ENCODE measurements around the gene ABCA2.
A peak's percentile ranks its signal among the peaks of the same experiment; 100 is the strongest.

The ABCA2 gene

DNA sequence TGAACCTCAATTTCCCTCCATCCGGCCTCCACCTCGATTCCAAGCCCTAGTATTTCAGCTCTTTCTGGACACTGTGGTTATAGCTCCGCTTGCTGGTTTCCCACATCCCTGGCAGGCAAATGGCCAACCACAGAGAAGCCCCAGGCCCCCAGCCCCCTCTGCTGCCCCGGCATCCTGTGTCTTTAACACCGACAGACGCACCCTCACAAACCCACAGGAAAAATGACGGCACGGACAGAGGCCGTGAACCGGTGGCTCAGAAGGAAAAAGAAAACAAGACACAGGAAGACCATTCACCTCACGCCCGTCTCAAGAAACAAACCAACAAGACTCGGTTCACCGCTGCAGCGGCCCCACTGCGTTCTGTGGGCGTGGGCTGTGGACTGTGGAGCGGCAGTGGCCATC lies 30.2 kb downstream of the ABCA2 start:
- no peak for DNase-seq (ENCODE audit: low read depth, low spot score)

DNA sequence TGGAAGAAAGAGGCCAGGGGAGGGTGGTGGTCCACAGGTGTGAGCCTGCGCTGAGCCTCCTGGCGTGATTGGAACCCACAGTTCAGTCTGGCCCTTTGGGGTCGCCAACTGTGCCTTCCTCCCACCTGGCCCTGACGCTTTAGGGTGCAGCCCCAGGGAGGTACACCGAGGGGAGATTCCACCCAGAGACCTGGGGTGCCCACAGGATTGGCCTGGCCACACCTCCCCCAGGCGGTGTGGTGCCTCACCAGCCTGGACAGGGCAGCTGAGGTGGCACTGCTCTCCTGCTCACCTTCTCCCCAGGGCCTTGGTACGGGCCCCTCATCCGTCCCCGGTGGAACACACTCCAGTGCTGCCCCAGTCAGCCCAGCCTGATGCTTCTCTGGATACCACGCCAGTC lies 30.7 kb downstream of the ABCA2 start:
- DNase-seq (ENCODE audit: low read depth, low spot score): no peak

DNA sequence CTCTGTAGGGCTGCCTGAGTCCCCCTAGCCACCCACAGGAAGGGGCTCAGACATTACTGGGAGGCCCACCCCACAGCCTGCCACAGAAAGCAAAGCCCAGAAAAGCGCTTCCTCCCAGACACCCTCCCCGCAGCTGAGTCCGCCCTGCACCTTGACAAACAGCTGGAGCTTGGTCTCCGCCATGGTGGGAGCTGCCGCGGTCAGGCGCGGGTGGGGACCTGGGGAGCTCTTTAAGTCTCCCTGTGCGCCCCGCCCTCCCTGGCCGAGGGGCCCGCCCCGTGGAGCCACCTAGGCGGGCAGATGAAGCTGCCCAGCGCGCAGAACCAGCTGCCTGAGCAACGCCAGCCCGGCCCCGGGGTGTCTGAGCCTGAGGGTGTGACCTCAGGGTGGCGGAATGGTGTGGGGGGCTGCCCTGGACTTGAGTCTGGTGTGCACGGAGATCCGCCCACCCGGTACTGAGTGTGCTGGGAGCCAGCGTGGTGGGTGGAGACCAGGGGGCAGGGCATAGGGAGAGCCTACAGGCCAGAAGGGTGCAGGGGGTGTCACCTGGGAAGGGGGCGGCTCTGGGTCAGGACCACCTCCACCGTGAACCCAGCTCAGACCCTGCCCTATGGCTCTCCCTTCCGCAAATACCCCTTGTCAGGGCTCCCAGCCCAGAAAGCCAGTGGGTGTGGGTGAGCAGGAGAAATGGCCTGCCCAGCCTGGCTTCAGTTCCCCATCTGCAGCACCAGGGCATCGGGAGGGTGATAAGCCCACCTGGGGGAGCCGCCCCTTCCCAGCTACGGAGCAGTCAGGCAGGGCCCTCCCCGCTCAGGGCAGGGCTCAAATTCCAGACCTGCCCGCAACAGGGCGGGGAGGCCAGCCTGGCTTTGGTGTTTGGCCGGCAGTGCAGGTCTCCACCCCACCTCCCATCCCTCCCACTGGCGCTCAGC lies 31.4 kb downstream of the ABCA2 start, which contains the start of gene CLIC3:
Gene CLIC3 (minus strand): TSS at position 208 of the 932 bp plus-strand sequence. CDS start 25 bp downstream, at position 183.
- DNase-seq (ENCODE audit: low read depth, low spot score): no peak

DNA sequence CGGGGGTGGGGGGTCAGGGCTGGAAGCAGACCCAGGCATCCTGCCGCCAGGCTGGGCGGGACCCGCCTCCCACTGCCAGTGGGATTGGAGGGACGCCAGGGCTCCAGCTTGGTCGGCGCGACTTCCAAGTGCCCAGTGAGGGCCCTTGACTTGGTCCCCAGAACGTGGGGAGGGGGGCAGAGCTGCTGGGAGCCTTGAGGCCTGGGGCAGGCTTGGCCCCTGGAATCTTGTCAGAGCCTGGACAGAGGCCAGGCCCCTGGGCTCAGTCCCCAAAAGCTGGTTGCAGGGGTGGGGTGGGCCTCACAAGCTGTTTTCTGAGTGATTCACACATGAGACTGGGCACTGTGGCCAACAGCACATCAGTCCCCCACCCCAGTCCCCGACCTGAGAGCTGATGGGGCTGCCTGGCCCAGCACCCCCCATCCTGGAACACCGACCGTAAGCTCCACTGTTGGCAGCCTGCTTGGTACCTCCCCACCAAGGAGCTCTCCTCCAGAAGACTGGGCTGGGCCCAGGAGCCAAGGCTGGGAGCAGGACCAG lies 32.2 kb downstream of the ABCA2 start:
- no peak for DNase-seq (ENCODE audit: low read depth, low spot score)

DNA sequence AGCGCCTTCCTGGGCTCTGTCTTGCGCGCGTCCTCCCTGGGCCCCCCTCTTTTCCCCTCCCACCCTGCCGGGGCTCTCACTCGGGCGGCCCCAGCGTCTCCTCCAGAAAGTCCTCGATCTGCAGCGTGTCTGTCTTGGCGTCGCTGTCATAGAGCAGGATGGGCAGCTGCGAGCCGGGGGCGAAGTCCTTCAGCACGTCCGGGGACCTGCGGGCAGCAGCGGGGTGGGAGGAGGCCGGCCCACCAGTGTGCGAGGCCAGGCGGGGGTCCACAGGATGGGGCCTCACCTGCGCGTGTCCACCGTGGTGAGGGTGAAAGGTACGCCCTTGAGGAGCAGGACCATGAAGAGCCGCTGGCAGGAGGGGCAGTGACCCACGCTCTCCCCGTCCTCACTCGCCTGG lies 32.7 kb downstream of the ABCA2 start:
- no peak for DNase-seq (ENCODE audit: low read depth, low spot score)

DNA sequence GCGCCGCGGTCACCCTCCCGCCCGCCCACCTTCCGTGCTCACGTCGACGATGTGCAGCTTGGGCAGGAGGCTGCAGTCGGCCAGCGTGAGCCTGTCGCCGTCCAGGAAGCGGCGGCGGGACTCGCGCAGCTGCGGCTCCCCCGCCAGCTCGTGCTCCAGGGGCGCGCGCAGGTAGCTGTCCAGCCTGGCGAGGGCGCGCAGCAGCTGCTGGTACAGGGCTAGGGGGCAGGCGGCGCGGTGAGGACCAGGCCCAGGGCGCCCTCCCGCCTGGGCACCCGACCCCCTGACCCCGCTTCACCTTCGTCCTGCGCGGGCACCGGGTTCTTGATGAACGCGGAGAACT lies 33.2 kb downstream of the ABCA2 start:
- no peak for DNase-seq (ENCODE audit: low read depth, low spot score)

DNA sequence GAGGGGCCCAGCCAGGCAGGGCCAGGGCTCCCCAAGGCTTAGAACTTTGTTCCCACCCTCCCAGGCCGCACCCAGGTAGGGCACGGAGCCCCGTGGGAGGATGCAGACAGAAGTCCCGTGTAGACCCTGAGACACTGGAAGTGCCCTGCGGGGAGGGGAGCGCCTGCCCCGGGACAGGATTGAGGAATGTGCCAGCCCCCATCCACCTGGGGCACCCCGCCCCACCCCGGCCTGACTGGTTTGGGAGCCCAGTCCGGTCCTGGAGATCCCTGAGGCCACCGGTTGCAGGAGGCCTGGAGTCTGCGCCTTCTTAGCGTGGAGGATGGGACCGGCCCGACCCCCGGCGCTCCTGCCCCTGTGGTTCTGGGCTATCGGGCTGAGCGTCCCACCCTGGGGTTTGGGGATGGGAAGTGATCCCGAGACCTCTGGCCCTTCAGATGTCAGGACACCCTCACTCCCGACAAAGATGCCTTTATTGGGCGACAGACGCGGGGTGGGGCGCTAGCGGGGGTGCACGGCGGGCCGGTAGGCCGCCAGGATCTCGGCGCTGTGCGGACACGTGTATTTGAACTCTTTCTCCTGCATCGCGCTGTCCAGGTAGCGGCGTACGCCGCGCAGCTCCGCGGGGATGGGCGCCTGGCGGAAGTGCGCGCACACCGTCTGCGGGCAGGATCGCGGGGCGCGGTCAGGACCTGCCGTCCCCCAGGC lies 33.7 kb downstream of the ABCA2 start:
- DNase-seq (ENCODE audit: low read depth, low spot score): no peak

DNA sequence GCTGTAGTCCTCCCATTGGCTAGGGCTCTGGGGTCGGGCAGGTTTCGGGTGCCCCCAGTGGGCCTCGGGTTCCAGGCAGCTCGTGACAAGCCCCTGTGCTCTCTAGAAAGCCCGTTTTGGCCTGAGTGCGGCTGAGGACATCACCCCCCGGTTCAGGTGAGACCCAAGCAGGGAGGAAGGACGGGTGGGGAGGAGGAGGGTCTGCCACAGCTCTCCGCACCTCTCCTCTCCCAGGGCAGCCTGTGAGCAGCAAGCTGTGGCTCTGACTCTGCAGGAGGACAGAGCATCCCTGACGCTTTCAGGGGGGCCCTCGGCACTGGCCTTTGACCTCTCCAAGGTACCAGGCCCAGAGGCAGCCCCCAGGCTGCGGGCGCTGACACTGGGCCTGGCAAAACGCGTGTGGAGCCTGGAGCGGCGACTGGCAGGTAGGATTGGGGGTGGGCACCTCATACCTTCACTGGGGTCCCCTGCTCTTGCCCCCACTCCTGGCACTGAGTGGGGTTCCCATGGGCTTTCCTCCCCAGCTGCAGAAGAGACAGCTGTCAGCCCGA lies 35.1 kb downstream of the ABCA2 start:
- DNase-seq (ENCODE audit: low read depth, low spot score): no peak

DNA sequence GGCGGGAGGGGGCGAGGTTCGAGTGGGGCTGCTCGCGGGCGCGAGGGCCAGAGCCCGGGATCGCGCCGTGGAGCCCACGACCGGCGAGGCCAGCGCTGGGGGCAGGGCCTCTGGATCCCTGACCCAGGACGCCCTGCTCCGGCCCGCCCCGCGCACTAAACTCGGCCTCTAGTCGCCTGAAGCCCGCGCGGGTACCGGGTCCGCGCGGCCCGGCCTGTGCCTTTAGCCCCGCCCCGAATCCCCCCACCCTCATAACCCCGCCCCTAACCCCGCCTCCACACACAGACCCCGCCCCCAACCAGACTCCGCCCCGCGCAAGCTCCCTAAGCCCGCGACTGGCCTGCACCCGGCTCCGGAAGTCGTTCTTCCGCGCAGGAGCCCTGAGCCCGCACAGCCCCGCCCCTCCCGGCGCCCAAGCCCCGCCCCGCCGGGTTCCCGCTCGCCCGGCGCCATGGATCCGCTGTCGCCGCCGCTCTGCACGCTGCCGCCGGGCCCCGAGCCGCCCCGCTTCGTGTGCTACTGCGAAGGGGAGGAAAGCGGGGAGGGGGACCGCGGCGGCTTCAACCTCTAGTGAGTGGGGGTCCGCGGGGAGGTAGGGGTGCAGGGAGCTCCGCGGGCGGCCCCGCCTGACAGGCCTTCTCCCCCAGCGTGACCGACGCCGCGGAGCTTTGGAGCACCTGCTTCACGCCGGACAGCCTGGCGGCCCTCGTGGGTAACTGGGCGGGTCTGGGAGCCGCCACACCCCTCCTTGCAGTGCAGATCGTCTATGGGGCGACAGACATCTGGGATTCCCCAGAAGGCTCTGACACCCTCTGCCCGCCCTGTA lies 35.8 kb downstream of the ABCA2 start, which contains the start of gene PAXX:
Gene PAXX (plus strand): TSS at position 430 of the 826 bp plus-strand sequence. CDS start 22 bp downstream, at position 452.
- peak; percentile 90 for DNase-seq (ENCODE audit: low read depth, low spot score)

DNA sequence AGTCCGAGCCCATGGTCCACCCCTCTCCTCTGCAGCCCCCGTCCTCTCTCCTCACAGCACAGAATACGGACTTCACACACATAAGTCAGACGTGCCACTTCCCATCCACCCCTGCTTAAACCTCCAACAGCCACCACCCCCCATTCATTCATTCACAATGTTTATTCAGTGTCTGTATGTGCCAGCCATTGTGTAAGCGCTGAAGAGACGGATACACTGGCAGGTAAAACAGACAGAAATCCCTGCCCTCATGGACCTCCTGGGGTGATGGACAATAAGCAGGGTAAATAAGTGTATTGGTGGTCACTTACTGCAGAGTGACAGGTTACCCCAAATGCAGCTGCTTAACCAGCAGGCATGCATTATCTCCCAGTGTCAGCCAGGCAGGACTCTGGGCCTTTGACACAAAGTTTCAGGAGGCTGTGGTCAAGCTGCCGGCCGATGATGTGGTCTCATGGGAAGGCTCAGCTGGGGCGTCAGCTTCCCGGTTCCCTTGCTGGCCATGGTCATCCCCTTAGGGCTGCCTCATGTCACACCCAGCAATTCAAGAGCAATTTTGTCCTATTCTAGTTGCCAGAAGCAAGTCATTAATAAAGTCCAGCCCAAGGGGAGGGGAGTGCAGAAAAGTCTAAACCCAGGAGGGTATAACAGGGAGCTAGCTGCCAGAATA lies 37.7 kb downstream of the ABCA2 start:
- no peak for DNase-seq (ENCODE audit: low read depth, low spot score)

DNA sequence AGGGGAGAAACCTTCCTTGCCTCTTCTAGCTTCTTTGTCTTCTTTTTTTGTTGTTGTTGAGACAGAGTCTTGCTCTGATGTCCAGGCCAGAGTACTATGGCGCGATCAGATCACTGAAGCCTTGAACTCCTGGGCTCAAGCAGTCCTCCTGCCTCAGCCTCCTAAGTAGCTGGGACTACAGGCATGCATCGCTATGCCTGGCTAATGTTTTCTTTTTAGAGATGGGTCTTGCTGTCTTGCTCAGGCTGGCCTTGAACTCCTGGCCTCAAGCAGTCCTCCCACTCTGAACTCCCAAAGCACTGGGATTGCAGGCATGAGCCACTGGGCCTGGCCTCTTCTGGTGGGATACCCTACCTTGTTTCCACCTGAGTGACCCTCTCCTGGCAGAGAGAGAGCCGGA lies 39.2 kb downstream of the ABCA2 start:
- DNase-seq (ENCODE audit: low read depth, low spot score): no peak

DNA sequence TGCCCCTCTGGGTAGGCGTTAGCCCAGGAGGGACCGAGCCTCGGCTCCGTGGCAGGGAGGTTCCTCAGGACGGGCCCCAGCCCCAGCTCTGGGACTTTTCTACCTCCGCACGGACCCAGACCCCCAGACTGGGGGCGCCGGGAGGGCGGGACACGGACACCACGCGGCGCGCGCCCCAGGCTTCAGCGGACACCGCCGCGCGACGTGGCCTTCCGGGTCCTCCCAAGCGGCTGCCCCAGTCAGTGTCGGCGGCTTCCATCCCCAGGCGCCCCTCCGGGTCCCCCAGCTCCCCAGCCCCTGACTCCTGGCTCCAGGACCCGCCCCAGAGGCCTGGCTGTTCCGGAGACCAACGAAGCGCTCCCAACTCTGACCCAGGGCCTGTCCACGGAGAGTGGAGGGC lies 42.2 kb downstream of the ABCA2 start:
- no peak for DNase-seq (ENCODE audit: low read depth, low spot score)

DNA sequence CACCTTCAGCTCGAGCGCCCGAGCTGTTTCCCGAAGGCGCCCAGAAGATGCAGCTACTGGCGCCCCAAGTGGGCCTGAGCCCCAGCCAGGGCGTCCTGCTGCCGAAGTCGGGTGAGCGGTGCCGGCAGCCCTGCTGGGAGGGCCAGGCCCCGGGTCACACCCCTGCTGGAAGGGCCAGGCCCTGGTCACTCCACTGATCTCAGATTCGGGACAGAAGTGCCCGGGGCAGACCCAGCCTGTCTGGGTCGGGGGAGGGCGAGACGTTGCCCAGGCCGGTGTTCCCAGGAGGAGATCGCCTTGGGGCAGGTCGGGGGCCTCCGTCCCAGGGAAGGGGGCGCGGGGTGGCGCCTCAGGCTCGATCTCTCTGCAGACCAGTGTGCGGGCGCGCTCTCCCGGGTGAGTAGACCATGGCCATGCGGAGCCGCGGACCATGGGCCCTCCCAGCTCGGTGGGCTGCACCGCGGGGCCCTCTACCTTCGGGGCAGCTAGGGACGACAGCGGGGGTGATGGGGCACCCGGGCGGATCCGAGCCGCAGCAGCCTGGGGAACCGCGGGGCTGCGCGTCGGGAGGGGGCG lies 42.9 kb downstream of the ABCA2 start:
- no peak for DNase-seq (ENCODE audit: low read depth, low spot score)

DNA sequence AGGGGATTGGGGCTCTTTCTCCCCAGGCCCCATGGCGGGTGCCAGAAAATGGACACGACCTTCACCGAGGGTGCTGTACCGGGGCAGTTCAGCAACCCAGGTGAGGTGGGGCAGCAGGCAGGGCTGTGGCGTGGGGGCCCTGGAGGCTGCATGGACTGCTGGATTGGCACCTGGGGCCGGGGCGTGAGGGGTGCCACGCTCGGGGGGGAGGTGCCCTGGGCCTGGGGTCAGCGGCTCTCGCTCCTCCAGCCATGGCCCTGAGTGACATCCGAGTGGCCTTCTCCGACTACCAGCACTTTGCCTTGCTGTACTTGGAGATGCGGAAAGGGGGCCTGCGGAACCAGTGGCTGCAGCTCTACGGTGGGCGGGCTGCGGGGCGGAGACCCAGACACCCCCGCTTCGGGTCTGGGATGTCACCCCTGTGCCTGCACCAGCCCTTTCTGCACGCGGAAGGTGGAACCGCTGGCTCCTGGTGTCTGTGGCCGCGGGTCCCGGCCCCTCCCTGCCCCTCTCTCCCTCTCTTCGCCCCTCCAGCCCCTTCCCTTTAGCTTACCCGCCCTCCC lies 43.5 kb downstream of the ABCA2 start:
- no peak for DNase-seq (ENCODE audit: low read depth, low spot score)

DNA sequence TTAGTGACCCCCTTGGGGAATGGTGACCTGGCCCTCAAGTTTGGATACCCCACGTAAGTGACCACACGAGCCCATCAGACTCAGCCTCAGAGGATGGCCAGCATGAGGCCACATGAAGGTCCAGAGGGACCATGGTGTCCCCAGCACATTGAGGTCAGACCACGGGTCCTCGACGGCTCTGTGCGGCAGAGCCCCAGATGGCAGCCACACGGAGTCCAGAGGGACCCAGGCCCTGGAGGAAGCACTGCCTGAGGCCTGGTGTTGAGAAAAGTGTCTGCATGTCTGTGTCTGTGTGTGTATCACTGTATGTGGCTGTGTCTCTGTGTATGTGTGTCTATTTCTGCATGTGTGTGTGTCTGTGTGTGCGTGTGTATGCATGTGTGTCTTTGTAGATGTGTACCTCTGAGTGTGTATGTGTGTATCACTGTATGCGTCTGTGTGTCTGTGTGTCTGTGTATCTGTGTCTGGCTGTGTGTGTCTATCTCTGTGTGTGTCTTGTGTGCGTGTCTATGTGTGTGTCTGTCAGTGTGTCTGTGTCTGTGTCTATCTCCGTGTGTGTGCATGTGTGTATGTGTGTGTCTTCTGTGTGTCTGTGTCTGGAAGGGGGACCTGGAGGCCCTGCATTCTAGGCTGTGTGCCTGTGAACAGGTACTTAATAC lies 44.3 kb downstream of the ABCA2 start:
- no peak for DNase-seq (ENCODE audit: low read depth, low spot score)

DNA sequence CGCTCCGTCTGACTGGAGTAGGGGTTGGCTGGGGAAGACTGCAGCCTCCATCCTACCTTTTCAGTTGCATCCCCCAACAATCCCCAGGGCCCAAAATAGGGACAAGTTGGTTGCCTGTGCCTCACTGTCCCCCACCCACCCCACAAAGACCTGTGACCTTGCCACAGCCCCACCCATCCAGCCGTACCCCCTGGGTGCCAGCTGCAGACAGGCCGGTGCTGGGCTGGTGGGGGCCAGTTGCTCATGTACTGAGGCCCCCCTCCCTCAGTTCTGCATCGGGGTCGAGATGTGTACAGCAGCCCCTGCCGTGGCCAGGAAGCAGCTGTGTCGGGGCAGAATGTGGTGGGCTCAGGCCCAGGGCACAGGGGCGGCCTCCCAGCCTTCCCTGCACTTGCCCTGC lies 44.9 kb downstream of the ABCA2 start:
- no peak for DNase-seq (ENCODE audit: low read depth, low spot score)

DNA sequence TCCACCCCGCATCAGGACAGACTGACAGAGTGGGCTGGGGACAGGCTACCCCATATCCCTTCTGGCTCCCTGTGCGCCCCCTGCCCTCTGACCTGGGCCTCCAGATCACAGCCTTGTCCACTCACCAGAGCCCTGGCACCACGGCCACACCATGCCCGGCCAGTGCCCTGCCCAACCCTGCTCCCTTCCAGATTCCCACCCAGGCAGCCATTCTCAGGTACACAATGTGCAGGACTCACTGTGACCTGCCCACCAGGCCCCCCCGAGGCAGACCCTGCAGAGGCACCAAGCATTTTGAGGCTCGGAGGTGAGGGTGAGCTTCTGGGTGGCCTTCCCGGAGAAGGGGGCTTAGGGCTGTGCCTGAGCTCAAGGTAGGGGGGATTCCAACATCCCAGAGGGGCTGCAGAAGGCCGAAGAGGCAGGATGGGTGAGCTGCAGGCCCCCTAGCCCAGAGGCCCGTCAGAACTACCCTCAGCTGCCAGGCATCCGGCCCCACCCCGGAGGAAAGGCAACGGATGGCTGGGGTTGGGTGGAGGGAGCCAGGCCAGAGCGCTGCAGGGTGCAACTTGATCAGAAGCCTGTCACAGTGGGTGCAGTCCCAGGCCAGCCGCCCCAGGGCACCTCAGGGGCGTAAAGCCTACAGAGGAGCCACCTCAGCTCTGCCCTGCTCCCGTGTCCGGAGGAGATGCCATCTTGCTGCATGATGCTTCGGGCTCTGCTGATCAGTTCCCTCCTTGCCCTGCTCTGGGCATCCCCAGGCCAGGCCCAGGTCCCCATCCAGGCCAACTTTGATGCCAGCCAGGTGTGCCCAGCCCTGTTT lies 45.6 kb downstream of the ABCA2 start, which contains the start of gene LCNL1:
Gene LCNL1 (plus strand): TSS at position 762 of the 820 bp plus-strand sequence. CDS start 594 bp downstream, outside the sequence.
- no peak for DNase-seq (ENCODE audit: low read depth, low spot score)

DNA sequence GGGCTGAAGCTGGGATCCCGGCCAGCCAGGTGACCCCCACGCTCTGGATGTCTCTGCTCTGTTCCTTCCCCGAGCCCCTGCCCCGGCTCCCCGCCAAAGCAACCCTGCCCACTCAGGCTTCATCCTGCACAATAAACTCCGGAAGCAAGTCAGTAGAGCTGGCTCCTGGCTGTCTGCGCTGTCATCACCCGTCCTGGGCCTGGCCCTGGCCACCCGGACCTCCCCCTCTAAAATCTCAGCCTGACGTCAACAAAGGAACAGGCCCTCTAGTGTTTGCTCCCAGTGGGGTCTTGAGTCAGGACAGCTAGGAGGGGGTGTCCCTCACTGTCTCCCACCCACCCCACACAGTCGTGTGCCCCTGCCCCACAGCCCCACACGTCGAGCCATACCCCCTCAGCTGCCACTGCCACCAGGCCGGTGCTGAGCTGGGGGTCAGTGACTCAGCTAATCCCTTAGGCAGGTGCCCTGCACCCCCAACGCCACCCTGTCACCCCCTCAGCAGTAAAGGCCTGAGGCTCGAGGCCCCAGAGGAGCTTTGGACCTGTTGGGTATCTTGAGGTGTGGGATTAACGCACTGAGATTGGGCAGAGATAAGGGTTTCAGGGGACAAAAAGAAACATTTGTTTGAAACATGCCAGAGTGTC lies 46.3 kb downstream of the ABCA2 start:
- no peak for DNase-seq (ENCODE audit: low read depth, low spot score)

Data from activated naive CD8-positive, alpha-beta T cell treated with anti-CD3 and anti-CD28 coated beads, Interleukin-2, amount 50 U/mL, for 16 hours (primary cell).